GM18526 (cell line): ENCODE measurements around the gene POU2AF3.

Source experiments
- POLR2A ChIP-seq: IDR thresholded peaks from 3 replicates; pipeline ENCODE4 v1.6.1; 2011; ENCODE audit not compliant: insufficient read length; ENCODE audit errors: extremely low read depth

The POU2AF3 gene

GRCh38 chr11:111298413-111299100, at the start of gene POU2AF3:
POU2AF3 (plus strand) TSS chr11:111298546; CDS start chr11:111298582, 36 bp downstream.
- no peak for TF ChIP-seq POLR2A

GRCh38 chr11:111250936-111251335, 47.4 kb upstream of the POU2AF3 start:
- TF ChIP-seq POLR2A: no peak

- TF ChIP-seq POLR2A: no peak
Measured at GRCh38 chr11:111253131-111253530, 45.2 kb upstream of the POU2AF3 start.

- TF ChIP-seq POLR2A: no peak
Measured at GRCh38 chr11:111253630-111254029, 44.7 kb upstream of the POU2AF3 start.

- TF ChIP-seq POLR2A: no peak
Measured at GRCh38 chr11:111258046-111258445, 40.3 kb upstream of the POU2AF3 start.

GRCh38 chr11:111259896-111260295, 38.5 kb upstream of the POU2AF3 start:
- no peak for TF ChIP-seq POLR2A

- TF ChIP-seq POLR2A: no peak
Measured at GRCh38 chr11:111260811-111261210, 37.5 kb upstream of the POU2AF3 start.

GRCh38 chr11:111264646-111265045, 33.7 kb upstream of the POU2AF3 start:
- TF ChIP-seq POLR2A: no peak

- no peak for TF ChIP-seq POLR2A
Measured at GRCh38 chr11:111265421-111265820, 32.9 kb upstream of the POU2AF3 start.

- no peak for TF ChIP-seq POLR2A
Measured at GRCh38 chr11:111269146-111269868, 29.0 kb upstream of the POU2AF3 start.

- TF ChIP-seq POLR2A: no peak
Measured at GRCh38 chr11:111272420-111272819, 25.9 kb upstream of the POU2AF3 start.

GRCh38 chr11:111282562-111283075, 15.7 kb upstream of the POU2AF3 start:
- TF ChIP-seq POLR2A: no peak

- TF ChIP-seq POLR2A: no peak
Measured at GRCh38 chr11:111283945-111284481, 14.3 kb upstream of the POU2AF3 start.

GRCh38 chr11:111285189-111286091, 12.9 kb upstream of the POU2AF3 start:
- TF ChIP-seq POLR2A: no peak

GRCh38 chr11:111291764-111292163, 6.6 kb upstream of the POU2AF3 start:
- no peak for TF ChIP-seq POLR2A
